Suprapubic skin (tissue), 4 donors: Measurements from ENCODE around the gene TSR1.

Experiments
- EP300 ChIP-seq: sonication (generic); formaldehyde crosslinking; IDR thresholded peaks from one replicate; pipeline ENCODE4 v1.6.1; 2017; ENCODE audit warnings: antibody characterized with exemption
- POLR2A ChIP-seq, 2 donors: fragments of 450-650 bp; IDR thresholded peaks; one replicate each; pipeline ENCODE4 v1.6.1; 2017; ENCODE audit warnings: antibody characterized with exemption in 2 of 2, mild to moderate bottlenecking in 2 of 2, moderate library complexity in 2 of 2
- POLR2AphosphoS5 ChIP-seq, 3 donors: sonication (generic); formaldehyde crosslinking; IDR thresholded peaks; one replicate each; pipeline ENCODE4 v1.6.1; 2017; ENCODE audit warnings: antibody characterized with exemption in 3 of 3
- TF ChIP-seq, protein P1 (sequence below), 2 donors: fragments of 200-600 bp in 1 of 2; fragments of 450-650 bp in 1 of 2; sonication (generic) in 1 of 2; IDR thresholded peaks; one replicate each; pipeline ENCODE4 v1.5.1; 2016 to 2019; ENCODE audit warnings: antibody characterized with exemption in 2 of 2, mild to moderate bottlenecking in 1 of 2, moderate library complexity in 1 of 2

DNA sequence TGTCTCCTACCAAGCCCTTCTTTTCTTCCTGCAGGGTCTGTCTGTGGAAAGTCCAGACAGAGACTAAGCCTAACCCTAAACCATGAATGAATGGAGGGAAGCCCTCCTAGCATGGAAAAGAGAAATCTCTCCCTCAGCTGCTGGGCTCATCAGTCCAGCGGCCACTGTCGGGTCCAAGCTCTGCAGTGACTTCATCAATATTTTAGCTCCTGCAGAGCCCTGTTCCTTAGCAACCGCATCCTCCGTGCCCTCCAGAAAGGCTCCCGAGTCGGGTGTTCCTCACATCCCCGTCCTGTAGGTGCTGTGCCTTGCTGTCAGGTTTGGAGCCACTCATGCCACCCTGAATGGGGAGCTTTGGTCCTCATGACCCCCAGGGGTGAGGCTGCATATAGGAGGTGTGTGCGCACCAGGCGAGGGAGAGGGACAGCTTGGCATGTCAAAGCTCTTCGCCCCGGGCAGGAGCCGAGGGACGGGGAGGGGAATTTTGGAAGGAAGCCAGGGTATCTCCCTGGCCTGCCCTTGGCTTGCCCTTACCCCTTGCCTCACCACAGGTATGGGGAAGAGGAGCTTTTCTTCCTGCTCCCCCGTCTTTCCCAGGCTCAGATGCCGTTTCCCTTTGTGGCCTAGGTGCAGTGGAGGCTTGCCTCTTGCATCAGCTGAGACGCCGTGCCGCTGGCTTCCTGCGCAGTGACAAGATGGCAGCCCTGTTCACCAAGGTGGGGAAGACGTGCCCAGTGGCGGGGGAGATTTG, 24.9 kb upstream of the TSR1 start:
- TF ChIP-seq, protein P1, sequence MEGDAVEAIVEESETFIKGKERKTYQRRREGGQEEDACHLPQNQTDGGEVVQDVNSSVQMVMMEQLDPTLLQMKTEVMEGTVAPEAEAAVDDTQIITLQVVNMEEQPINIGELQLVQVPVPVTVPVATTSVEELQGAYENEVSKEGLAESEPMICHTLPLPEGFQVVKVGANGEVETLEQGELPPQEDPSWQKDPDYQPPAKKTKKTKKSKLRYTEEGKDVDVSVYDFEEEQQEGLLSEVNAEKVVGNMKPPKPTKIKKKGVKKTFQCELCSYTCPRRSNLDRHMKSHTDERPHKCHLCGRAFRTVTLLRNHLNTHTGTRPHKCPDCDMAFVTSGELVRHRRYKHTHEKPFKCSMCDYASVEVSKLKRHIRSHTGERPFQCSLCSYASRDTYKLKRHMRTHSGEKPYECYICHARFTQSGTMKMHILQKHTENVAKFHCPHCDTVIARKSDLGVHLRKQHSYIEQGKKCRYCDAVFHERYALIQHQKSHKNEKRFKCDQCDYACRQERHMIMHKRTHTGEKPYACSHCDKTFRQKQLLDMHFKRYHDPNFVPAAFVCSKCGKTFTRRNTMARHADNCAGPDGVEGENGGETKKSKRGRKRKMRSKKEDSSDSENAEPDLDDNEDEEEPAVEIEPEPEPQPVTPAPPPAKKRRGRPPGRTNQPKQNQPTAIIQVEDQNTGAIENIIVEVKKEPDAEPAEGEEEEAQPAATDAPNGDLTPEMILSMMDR (IDR thresholded peaks at IDR 0.05) = no peak
- TF ChIP-seq EP300 (no peak), POLR2AphosphoS5 (IDR thresholded peaks at IDR 0.05) (no peak), POLR2A (IDR thresholded peaks at IDR 0.05) (no peak)
